Superior temporal gyrus (tissue), 1 donor: Measurements from ENCODE around the gene CTDSP1.
A peak's percentile ranks its signal among the peaks of the same experiment; 100 is the strongest.

Source experiments
- DNase-seq: peaks from one replicate; pipeline ENCODE4 v3.0.0-alpha.2; 2016; ENCODE audit errors: extremely low spot score

Gene CTDSP1

DNA sequence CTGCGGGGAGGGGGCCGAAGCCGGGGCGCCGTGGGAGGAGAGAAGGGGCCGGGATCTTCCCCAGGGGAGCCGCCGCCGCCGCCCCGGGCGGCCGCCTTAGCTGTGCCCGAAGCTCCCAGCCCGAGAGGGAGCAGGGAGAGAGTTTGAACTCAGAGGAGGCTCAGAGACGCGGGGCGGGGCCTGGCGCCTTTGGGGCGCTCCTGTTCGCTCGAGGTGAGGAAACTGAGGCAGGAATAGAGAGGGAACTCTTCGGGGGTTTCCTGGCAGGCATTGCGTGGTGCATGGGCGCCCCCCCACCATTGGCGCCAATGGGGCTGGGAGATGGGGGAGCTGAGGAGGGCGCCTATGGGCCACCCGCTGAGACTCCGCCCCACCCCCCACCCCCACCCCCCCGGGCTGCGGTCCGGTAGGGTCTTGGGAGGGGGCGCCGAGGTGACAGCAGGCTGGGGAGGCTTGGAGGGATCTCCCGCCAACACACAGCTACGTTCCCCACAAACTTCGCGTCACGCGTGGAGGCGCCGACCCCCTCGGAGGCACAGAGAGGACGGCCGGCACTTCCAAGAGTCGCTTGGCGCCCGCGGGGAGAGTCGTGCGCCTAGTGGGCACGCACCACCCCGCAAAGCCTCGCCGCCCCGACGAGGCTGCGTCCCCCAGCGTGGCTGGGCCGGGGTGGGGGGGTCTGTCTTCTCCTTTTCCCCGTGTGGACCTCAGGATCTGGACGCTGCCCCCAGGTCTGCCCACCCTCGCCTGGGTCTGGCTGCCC is 680 bp downstream of the CTDSP1 start:
- DNase-seq = no peak

DNA sequence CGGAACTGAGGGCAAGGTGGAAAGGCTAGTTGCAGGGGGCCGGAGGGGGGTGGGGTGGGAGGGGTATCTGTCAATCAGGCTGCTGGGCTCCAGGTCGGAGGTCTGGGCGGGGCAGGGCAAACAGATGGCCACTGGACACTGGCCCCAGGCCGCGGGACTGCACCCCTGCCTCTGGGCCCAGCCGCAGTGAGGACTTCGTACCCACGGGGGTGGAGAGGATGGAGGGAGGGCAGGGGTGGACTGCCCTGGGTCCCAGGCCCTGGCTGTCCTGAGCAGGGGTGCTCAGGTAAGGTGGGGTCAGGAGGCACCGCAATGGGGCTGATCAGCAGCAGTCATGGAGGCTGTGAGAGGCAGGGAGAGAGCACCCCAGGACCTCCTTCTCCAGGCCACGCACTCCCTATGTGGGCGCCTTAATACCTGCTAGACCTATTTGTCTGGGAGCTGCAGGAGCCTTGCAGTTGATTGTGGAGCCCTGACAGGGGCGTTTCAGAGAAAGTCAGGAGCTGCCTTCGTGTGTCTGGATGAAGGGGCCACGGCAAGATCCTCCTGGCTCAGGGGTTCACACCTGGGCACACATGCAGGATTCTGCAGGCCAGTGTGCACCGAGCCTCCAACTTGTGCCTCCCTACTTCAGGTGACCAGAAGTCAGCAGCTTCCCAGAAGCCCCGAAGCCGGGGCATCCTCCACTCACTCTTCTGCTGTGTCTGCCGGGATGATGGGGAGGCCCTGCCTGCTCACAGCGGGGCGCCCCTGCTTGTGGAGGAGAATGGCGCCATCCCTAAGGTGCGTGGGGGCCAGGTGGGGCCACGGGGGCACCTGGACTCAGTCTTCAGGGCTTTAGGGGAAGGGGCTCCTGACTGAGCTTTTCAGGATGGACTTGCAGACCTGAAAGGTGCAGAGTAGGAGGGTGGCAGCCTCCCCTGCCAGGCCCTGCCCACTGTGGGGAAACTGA is 1.5 kb downstream of the CTDSP1 start:
- DNase-seq = no peak

DNA sequence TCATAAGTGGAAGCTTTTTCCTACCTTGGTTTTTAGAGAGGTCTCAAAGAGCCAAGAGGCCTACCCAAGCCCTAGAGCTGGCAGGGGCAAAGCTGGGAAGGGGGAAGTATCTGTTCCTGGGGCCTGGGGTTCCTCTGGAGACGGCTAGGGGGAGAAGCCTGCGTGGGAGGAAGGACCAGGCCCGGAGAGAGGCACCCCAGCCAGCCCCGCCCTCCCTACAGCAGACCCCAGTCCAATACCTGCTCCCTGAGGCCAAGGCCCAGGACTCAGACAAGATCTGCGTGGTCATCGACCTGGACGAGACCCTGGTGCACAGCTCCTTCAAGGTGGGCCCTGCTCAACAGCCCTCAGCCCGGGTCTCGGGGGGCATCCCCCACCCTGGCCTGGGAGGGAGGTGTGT is 2.2 kb downstream of the CTDSP1 start:
- no peak for DNase-seq

DNA sequence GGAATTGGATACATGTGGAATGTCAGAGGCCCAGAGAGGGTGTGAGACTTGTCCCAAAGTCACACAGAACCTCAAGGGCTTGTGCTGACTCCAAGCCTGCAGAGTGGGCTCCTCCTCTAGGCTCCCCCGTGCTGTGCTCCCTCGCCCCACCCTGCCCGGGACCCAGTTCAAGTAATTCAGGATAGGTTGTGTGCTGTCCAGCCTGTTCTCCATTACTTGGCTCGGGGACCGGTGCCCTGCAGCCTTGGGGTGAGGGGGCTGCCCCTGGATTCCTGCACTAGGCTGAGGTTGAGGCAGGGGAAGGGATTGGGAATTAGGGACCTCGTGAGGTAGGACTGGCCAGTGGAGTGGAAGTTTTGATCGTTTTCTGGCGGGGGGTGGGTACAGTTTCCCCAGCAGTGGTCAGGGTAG is 2.8 kb downstream of the CTDSP1 start:
- DNase-seq = no peak

DNA sequence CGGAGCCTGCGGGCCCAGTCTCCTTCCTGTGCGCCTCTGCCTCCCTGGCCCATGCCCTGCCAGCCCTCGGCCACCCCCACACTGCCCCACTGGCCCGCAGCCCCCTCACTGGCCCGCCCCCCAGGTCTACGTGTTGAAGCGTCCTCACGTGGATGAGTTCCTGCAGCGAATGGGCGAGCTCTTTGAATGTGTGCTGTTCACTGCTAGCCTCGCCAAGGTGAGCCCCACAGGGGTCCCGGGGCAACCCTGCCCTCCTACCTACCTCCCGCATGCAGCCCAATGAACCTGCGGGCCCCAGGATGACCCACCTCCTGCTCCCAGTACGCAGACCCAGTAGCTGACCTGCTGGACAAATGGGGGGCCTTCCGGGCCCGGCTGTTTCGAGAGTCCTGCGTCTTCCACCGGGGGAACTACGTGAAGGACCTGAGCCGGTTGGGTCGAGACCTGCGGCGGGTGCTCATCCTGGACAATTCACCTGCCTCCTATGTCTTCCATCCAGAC is 3.3 kb downstream of the CTDSP1 start:
- no peak for DNase-seq

DNA sequence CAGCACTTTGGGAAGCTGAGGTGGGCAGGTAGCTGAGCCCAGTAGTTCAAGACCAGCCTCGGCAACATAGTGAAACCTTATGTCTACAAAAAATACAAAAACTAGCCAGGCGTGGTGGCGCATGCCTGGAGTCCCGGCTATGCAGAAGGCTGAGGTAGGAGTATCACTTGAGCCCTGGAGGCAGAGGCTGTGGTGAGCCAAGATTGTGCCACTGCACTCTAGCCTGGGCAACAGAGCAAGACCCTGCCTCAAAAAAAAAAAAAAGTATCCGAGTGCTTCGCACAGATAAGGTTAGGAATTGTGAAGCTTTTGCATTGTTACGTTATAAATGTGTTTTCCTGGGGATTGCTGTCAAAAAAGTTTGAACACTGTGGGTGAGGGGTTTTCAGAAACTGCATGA is 4.1 kb downstream of the CTDSP1 start:
- no peak for DNase-seq

DNA sequence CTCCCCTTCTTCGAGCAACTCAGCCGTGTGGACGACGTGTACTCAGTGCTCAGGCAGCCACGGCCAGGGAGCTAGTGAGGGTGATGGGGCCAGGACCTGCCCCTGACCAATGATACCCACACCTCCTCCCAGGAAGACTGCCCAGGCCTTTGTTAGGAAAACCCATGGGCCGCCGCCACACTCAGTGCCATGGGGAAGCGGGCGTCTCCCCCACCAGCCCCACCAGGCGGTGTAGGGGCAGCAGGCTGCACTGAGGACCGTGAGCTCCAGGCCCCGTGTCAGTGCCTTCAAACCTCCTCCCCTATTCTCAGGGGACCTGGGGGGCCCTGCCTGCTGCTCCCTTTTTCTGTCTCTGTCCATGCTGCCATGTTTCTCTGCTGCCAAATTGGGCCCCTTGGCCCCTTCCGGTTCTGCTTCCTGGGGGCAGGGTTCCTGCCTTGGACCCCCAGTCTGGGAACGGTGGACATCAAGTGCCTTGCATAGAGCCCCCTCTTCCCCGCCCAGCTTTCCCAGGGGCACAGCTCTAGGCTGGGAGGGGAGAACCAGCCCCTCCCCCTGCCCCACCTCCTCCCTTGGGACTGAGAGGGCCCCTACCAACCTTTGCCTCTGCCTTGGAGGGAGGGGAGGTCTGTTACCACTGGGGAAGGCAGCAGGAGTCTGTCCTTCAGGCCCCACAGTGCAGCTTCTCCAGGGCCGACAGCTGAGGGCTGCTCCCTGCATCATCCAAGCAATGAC is 4.8 kb downstream of the CTDSP1 start:
- DNase-seq = no peak

DNA sequence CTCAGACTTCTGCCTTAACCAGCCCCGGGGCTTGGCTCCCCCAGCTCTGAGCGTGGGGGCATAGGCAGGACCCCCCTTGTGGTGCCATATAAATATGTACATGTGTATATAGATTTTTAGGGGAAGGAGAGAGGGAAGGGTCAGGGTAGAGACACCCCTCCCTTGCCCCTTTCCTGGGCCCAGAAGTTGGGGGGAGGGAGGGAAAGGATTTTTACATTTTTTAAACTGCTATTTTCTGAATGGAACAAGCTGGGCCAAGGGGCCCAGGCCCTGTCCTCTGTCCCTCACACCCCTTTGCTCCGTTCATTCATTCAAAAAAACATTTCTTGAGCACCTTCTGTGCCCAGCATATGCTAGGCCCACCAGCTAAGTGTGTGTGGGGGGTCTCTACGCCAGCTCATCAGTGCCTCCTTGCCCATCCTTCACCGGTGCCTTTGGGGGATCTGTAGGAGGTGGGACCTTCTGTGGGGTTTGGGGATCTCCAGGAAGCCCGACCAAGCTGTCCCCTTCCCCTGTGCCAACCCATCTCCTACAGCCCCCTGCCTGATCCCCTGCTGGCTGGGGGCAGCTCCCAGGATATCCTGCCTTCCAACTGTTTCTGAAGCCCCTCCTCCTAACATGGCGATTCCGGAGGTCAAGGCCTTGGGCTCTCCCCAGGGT is 5.5 kb downstream of the CTDSP1 start:
- DNase-seq = no peak

DNA sequence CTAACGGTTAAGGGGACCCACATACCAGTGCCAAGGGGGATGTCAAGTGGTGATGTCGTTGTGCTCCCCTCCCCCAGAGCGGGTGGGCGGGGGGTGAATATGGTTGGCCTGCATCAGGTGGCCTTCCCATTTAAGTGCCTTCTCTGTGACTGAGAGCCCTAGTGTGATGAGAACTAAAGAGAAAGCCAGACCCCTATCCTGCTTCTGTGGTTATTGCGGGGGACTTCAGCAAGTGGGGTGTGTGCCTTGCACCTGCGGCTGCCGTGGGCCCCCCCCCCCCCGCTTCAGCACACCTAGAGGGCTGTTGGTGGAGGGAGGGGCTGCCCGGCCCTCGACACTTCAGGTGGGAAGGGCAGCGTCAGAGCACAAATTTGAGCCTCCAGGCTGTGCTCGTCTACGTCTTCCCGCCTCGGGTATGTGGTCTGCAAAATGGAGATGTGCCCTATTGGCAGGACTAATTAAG is 6.1 kb downstream of the CTDSP1 start:
- DNase-seq = no peak

DNA sequence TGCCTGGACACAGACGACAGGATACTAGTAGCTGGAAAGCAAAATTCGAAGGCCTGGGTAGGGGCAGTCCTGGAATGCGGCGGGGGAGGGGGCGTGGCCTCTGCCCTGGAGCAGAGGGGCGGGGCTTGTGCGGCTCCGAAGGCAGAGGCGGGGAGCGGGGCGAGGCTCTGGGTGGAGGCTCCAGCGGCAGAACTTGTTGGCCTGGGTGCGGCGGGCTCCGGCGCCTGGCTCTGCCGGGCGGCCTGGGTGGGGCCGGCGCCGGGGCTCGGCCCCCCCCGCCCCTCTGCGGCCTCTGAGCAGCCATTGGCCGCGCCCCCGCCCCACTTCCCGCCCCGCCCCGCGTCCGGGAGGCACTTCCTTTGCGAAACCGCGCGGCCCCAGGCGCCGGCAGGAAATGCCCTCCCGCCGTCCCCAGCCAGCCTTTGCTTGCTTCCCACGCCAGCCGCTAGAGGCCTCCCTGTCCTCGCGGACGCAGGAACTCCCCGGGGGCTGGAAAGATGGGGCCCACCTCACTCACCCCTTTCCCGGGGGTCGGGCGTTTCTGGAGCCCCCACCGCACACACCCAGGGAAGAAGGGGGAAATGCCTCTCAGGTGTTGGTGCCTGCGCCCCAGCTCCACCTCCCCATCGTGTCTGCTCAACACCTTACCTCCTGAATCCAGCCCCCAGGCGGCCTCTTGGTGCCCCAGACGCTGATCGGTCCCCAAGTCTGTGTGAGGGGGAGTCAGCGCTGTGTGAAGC is 6.7 kb downstream of the CTDSP1 start:
- DNase-seq = peak; percentile 93

DNA sequence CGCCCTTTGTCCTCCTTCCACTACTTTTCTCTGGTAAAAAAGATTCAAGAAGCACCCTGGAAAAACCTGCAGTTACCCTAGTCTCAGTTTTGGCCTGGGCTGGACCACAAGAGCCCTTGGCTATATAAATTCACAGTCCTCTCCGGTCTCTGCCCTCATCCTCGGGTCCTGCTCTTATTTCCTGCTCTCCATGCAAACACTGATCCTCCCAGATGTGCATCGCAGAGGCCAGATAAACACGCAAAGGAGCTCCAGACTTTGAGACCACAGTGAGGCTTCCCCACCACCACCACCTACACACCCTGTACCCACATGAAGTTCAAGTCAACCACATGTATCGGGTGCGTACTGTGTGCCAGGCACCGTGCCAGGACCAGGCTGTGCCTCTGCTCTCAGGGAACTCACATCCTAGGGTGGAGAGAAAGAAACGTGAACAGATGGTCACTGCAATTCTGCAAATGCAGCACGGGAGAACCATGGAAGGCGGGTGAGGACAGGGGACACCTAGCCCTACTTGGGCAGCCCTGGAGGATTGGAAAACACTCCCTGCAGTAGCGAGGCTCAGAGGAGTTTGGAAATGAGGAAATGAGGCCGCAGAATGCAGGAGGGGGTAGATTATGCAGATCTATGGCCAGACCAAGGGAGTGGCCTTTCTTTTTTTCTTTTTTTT is 7.4 kb downstream of the CTDSP1 start:
- peak; percentile 57 for DNase-seq

DNA sequence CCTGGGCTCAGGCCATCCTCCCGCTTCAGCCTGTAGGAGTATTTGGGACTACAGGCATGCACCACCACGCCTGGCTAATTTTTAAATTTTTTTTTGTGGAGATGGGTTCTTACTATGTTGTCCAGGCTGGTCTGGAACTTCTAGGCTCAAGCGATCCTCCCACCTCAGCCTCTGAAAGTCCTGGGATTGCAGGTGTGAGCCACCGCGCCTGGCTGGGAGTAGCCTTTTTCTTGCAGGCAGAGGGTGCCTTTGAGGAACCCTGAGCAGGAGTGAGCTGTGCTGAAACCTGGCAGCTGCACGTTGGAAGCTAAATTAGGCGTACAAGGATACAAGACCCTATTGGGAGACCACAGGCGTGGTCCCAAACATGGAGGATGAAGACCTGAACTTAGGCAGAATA is 8.0 kb downstream of the CTDSP1 start:
- no peak for DNase-seq

DNA sequence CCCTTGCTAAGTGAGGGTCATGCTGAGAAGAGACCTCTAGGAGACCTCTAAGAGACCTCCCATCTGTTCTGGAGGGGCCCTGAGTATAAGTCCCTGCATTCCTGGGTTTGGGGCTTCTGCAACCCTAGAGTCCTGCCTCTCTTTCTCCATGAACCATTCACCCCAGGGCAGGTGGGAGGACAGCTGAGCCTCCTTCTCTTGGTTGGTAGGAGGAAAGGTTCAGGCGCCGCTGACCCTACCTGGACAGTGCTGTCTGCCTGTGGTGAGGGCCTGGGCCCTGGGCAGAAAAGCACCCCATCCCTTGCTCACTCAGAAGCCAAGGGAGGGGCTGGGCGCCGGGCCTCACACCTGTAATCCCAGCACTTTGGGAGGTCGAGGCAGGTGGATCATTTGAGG is 18.7 kb downstream of the CTDSP1 start:
- DNase-seq = no peak

DNA sequence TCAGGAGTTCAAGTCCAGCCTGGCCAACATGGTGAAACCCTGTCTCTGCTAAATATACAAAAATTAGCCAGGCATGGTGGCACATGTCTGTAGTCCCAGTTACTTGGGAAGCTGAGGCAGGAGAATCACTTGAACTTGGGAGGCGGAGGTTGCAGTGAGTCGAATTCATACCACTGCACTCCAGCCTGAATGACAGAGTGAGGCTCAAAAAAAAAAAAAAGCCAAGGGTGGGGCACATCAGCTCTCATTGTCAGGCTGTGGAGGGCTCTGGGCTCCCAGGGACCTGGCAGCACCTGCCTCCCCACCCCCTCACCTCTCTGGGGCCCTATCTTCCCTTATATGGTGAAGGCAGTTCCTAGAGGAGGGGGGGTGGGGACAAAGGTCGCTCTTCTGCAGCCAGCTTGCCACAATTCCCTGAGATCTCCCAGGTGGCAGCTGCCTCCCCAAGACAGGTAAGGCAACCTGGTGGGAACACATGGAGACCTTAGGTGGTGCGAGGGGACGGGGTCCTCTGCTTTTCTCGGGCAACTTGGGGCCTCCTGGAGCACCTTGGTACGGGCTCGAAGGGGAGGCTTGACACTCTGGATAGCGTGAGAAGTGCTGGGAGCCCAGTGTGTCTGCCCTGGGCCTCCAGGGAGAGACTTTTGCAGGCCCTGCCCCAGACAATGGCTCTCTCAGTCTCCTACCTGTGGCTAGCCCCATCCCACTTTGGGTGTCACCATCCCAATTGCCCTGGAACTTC is 19.2 kb downstream of the CTDSP1 start, which contains the start of gene VIL1:
Gene VIL1 (plus strand): TSS at position 407 of the 742 bp plus-strand sequence. CDS start 4,656 bp downstream, outside the sequence.
- DNase-seq = no peak

DNA sequence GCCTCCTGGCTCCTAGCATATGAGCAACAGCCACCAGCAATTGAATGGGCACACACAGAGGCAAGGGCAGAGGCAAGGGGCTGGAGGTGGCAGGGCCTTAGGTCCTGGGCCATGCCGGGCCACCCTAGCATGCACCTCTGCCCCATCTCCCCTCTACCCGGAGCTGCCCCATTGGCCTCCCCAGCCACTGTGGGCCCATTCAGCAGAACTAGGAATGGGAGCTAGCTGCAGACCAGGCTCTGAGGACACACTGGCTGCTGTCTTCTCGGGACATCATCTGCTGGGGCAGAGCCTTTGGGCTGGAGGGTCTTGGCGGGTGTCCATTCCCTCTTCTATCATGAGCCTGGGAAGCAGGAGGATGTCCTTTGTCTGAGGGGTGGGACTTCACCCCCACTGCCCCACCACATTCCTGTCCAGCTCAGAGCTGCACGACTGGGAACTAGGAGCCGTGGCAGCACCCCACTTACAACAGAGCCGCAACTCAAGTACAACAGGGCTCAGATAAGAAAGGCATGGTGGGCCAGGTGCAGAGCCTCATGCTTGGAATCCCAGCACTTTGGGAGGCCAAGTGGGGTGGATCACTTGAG is 20.1 kb downstream of the CTDSP1 start:
- DNase-seq = no peak

DNA sequence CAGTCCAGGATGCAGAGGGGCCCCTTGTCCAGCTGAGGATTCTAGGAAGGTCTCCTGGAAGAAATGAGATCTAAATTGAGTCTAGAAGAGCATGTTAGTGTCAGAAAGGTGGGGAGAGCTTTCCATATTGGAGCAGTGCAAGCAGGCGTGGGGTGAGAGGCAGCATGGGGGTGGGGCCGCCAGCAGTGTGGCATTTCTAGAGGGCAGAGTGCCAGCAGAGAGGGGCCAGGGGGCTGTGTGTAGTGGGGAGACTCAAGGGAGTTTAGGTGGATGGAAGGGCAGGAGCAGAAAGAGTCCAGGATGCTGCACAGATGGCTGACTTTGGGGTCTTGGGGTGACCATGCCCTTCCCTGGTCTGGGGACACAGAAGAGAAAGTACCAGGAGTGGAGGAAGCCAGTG is 21.4 kb downstream of the CTDSP1 start:
- DNase-seq = no peak

DNA sequence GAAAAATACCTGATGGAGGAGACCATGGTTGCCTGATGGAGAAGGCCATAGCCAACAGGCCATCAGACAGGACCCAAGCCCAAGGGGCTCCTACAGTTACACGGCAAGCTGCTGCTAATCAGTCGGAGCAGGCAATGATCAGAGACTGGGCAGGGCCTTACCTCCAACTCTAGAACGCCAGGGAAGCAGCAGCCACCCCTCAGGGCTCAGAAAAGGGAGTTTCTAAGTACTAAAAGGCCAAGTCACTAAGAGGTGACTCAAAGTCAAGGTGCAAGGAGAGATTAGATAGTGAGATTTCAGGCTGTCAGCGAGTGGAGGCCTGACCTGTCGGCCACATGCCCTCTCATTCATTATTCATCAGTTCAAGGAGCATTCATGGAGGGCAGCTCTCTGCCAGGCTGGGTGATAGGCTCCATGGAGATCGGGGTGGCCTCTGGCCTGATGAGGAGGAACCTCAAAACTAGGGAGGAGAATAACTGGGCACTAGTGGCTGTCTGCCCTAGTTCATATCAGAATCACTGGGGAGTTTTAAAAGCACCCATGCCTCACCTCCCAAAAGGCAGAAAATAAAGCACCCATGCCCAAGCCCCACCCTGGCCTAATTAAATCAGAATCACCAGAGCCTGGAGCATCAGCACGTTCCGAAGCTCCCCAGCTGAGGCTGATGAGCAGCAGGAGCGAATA is 22.9 kb downstream of the CTDSP1 start:
- no peak for DNase-seq

DNA sequence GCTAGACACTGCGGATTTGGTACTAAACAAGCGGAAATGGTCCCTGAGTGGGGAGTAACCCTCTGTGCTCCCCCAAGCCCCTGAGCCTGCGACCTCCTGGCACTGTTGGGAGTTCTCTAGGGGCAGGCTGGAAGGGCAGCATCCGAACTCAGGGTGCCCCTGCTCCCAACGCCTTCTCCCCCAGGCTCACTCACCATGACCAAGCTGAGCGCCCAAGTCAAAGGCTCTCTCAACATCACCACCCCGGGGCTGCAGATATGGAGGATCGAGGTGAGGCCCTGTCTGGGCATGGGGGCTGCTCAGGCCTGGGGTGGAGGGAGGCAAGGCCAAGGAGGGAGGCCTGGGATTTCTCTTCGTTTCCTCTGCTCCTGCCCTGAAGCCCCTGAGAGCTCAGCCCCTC is 23.9 kb downstream of the CTDSP1 start:
- no peak for DNase-seq
